IMR-90 (cell line): ENCODE results near the gene GADL1. TPM values are rescaled to one million over a fixed set of nuclear protein-coding genes. Genes with fewer than 3 reads are reported as not detected.

Experiments used
- ATAC-seq: fragments of 200-7000 bp; cut with Tn5 transposase; 2 replicates; pipeline ENCODE4 v1.9.1; 2020; ENCODE audit warnings: low read depth, mild to moderate bottlenecking, moderate library complexity
- BruUV-seq: library from RNA; stranded (reverse); fragments of 400-500 nt; replicated peaks from 2 replicates; lab custom pipeline; 2021; lab: Mats Ljungman, UMichigan
- CTCF ChIA-PET: fragments of 300-600 bp; formaldehyde crosslinking; extraction: SDS; loops from one replicate; lab custom pipeline; 2021; ENCODE audit warnings: antibody characterized with exemption; lab: Yijun Ruan, JAX
- POLR2A ChIA-PET: fragments of 300-600 bp; sonication (Branson Sonifier 250); formaldehyde crosslinking; loops from one replicate; lab custom pipeline; 2022; ENCODE audit warnings: antibody characterized with exemption; ENCODE audit not compliant: unreplicated experiment; lab: Charles Lee
- DNase-seq: peaks from one replicate; pipeline ENCODE4 v3.0.0; 2013
- H2AFZ ChIP-seq: replicated peaks from 2 replicates; pipeline ENCODE3; 2013; ENCODE audit warnings: low read length, mild to moderate bottlenecking; ENCODE audit not compliant: poor library complexity
- H2AK5ac ChIP-seq: 2 replicates; pipeline ENCODE4 v1.6.1; 2013; ENCODE audit warnings: low read depth, low read length, inconsistent platforms
- H2AK9ac ChIP-seq: replicated peaks from 2 replicates; pipeline ENCODE3; 2013; ENCODE audit warnings: mild to moderate bottlenecking, low read depth, low read length, moderate library complexity; ENCODE audit not compliant: poor library complexity
- H2BK120ac ChIP-seq: 2 replicates; pipeline ENCODE4 v1.6.1; 2013; ENCODE audit warnings: low read depth, low read length, inconsistent platforms
- H2BK15ac ChIP-seq: 3 replicates; pipeline ENCODE4 v1.6.1; 2013; ENCODE audit warnings: low read depth, low read length, inconsistent platforms
- H2BK20ac ChIP-seq: 2 replicates; pipeline ENCODE4 v1.6.1; 2013; ENCODE audit warnings: low read depth, mild to moderate bottlenecking, inconsistent platforms, low read length, moderate library complexity
- H2BK5ac ChIP-seq: 2 replicates; pipeline ENCODE4 v1.6.1; 2013; ENCODE audit warnings: mild to moderate bottlenecking, low read depth, low read length, inconsistent platforms; ENCODE audit not compliant: poor library complexity, severe bottlenecking
- H3K14ac ChIP-seq: replicated peaks from 2 replicates; pipeline ENCODE4 v1.6.1; 2013; ENCODE audit warnings: low read depth, low read length, inconsistent platforms
- H3K18ac ChIP-seq: 2 replicates; pipeline ENCODE4 v1.6.1; 2013; ENCODE audit warnings: low read depth, low read length, control low read depth
- H3K23ac ChIP-seq: 2 replicates; pipeline ENCODE4 v1.6.1; 2013; ENCODE audit warnings: low read depth, low read length, inconsistent platforms
- H3K27ac ChIP-seq: 2 replicates; pipeline ENCODE4 v1.5.1; 2013; ENCODE audit warnings: mild to moderate bottlenecking, control low read depth, low read length; ENCODE audit not compliant: insufficient read depth
- H3K27me3 ChIP-seq: 2 replicates; pipeline ENCODE4 v1.6.1; 2013; ENCODE audit warnings: low read length; ENCODE audit not compliant: control insufficient read depth, insufficient read depth
- H3K36me3 ChIP-seq: 2 replicates; pipeline ENCODE4 v1.6.1; 2013; ENCODE audit warnings: low read length, mixed read lengths; ENCODE audit not compliant: control insufficient read depth, insufficient read depth
- H3K4ac ChIP-seq: 2 replicates; pipeline ENCODE4 v1.6.1; 2013; ENCODE audit warnings: low read depth, low read length, inconsistent platforms
- H3K4me1 ChIP-seq: 2 replicates; pipeline ENCODE4 v1.6.1; 2013; ENCODE audit warnings: low read length, mixed read lengths; ENCODE audit not compliant: control insufficient read depth, insufficient read depth
- H3K4me2 ChIP-seq: 2 replicates; pipeline ENCODE4 v1.6.1; 2013; ENCODE audit warnings: low read depth, mild to moderate bottlenecking, control low read depth, low read length, moderate library complexity
- H3K4me3 ChIP-seq: 2 replicates; pipeline ENCODE4 v1.5.1; 2013; ENCODE audit warnings: low read depth, mild to moderate bottlenecking, control low read depth, low read length, moderate library complexity; ENCODE audit not compliant: insufficient read depth
- H3K56ac ChIP-seq: 2 replicates; pipeline ENCODE4 v1.6.1; 2013; ENCODE audit warnings: low read length, inconsistent platforms; ENCODE audit not compliant: insufficient read depth; ENCODE audit errors: extremely low read depth
- H3K79me1 ChIP-seq, 2 experiments: 2 replicates each; pipeline ENCODE4 v1.6.1; 2013; ENCODE audit warnings: low read length in 2 of 2, inconsistent platforms in 1 of 2, low read depth in 1 of 2
- H3K9ac ChIP-seq: 2 replicates; pipeline ENCODE4 v1.6.1; 2013; ENCODE audit warnings: low read depth, low read length, control low read depth
- H3K9me1 ChIP-seq: 2 replicates; pipeline ENCODE4 v1.6.1; 2013; ENCODE audit warnings: low read length, inconsistent platforms; ENCODE audit not compliant: insufficient read depth
- H3K9me3 ChIP-seq: 2 replicates; pipeline ENCODE4 v1.6.1; 2013; ENCODE audit warnings: low read length; ENCODE audit not compliant: control insufficient read depth, insufficient read depth
- H4K20me1 ChIP-seq: 2 replicates; pipeline ENCODE4 v1.6.1; 2013; ENCODE audit warnings: low read length, inconsistent platforms; ENCODE audit not compliant: insufficient read depth
- H4K5ac ChIP-seq: 2 replicates; pipeline ENCODE4 v1.6.1; 2013; ENCODE audit warnings: mild to moderate bottlenecking, low read depth, low read length, control low read depth
- H4K8ac ChIP-seq, 2 experiments: 2 replicates each; pipeline ENCODE4 v1.6.1; 2013; ENCODE audit warnings: low read depth in 2 of 2, low read length in 2 of 2, control low read depth in 1 of 2, inconsistent platforms in 1 of 2
- H4K91ac ChIP-seq: 2 replicates; pipeline ENCODE4 v1.6.1; 2013; ENCODE audit warnings: low read depth, low read length, inconsistent platforms; ENCODE audit not compliant: insufficient read depth
- BHLHE40 ChIP-seq: fragments of 150-350 bp; IDR thresholded peaks from 2 replicates; pipeline ENCODE4 v1.6.1; 2016; ENCODE audit warnings: mild to moderate bottlenecking, low read depth, low read length
- CHD1 ChIP-seq: IDR thresholded peaks from 2 replicates; pipeline ENCODE4 v1.6.1; 2012; ENCODE audit warnings: low read depth, low read length, improper control_type of control experiment
- FOS ChIP-seq: fragments of 150-350 bp; IDR thresholded peaks from 2 replicates; pipeline ENCODE4 v1.6.1; 2016; ENCODE audit warnings: low read depth, low read length
- MAFK ChIP-seq: IDR thresholded peaks from 2 replicates; pipeline ENCODE4 v1.6.1; 2012; ENCODE audit warnings: low read depth, low read length, improper control_type of control experiment
- POLR2A ChIP-seq: IDR thresholded peaks from 2 replicates; pipeline ENCODE4 v1.6.1; 2012; ENCODE audit warnings: mild to moderate bottlenecking, low read depth, low read length
- SMC3 ChIP-seq: fragments of 150-350 bp; IDR thresholded peaks from 2 replicates; pipeline ENCODE4 v1.6.1; 2016; ENCODE audit warnings: low read depth, mild to moderate bottlenecking, antibody characterized with exemption, low read length, moderate library complexity
- WGBS, 2 experiments: methylation state at CpG; one replicate each; pipeline versions ENCODE4 v1.1.5 to v1.1.7; 2013; ENCODE audit warnings: missing lambda C conversion rate in 2 of 2; ENCODE audit not compliant: insufficient read length in 1 of 2; ENCODE audit errors: extremely low coverage in 2 of 2; 5-methylcytosine and 5-hydroxymethylcytosine counted together
- dilution Hi-C: fragments of 300-500 bp; cut with HindIII; formaldehyde crosslinking; loops from one replicate; pipeline ENCODE4 v1.14.3; 2018; ENCODE audit warnings: low sequenced_read_pairs; ENCODE audit not compliant: unreplicated experiment
- in situ Hi-C: fragments of 300-500 bp; cut with MboI; formaldehyde crosslinking; loops from 3 replicates; pipeline ENCODE4 v1.14.3; 2019; ENCODE audit warnings: low sequenced_read_pairs, inconsistent platforms, mixed read lengths
- intact Hi-C: fragments of 100-400 bp; cut with micrococcal nuclease; formaldehyde crosslinking; loops from 2 replicates; pipeline ENCODE4 v1.10.0; 2022
- polyA plus RNA-seq, 3 experiments: library from polyadenylated mRNA; depleted of rRNA; stranded (reverse); fragments of >200 nt; gene quantifications; 2 replicates each; pipeline ENCODE4 v1.2.3, GENCODE V29; 2012; ENCODE audit warnings: low replicate concordance in 1 of 3
- total RNA-seq: library from RNA; depleted of rRNA; stranded (reverse); fragments of >200 nt; gene quantifications from 2 replicates; pipeline ENCODE4 v1.2.3, GENCODE V29; 2012
- TF ChIP-seq, protein P1 (sequence below): conservative IDR thresholded peaks from 2 replicates; pipeline ENCODE4 v1.5.1; 2012; ENCODE audit warnings: mild to moderate bottlenecking, low read depth, low read length, improper control_type of control experiment
- TF ChIP-seq, protein P2 (sequence below): fragments of 150-350 bp; IDR thresholded peaks from 2 replicates; pipeline ENCODE4 v1.6.1; 2016; ENCODE audit warnings: low read depth, mild to moderate bottlenecking, low read length, moderate library complexity, borderline replicate concordance
- TF ChIP-seq, protein P3 (sequence below): fragments of 150-350 bp; IDR thresholded peaks from 2 replicates; pipeline ENCODE4 v1.6.1; 2017; ENCODE audit warnings: mild to moderate bottlenecking, antibody characterized with exemption, low read length, low read depth

Gene GADL1
- total and polyA plus RNA-seq, 2 of the 4 experiments (the other 2 are of a cell fraction) = not detected

DNA sequence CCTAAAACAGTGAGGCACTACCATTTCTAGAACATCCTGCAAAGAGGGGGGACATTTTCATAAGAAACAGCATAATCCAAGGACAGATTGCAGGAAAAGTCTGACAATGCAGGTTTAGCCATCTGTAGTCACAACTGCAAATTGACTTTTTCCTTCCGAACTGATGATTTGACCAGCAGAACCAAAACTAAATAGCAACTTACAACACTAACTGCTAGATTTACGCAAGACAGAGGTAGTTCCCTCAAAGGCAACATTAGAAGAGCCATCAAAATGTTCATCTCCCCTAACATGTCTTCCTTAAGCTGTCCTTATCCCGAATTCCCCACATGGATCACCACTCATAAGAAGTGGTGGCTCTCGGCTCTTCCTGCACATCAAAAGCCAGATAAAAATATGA lies 129.6 kb downstream of the GADL1 start:
- BruUV-seq = no TSS peak
- in situ Hi-C loops (loop anchor here (5.0 kb wide), 1 partner anchor 367 kb away; no protein-coding TSS in a partner anchor), dilution Hi-C loops (no loop called here), intact Hi-C loops (no loop called here)
- Histone ChIP-seq H3K9ac (no peak overlapping the region), H2BK5ac (no peak overlapping the region), H3K14ac (no peak overlapping the region), H3K56ac (no peak overlapping the region), H4K5ac (no peak overlapping the region), H3K9me3 (no peaks in the 10 kb centered on the region), H4K91ac (no peak overlapping the region), H2BK20ac (no peak overlapping the region), H3K9me1 (no peaks in the 10 kb centered on the region), H3K27me3 (no peaks in the 10 kb centered on the region; the same call in 1 of the 2 replicates), H3K4me3 (no peak overlapping the region), H4K8ac (no peak overlapping the region), H4K20me1 (no peaks in the 10 kb centered on the region), H3K36me3 (no peaks in the 10 kb centered on the region), H2AK5ac (no peak overlapping the region), H3K79me1 (no peaks in the 10 kb centered on the region), H2AK9ac (no peak overlapping the region), H3K4ac (no peak overlapping the region), H3K27ac (no peak overlapping the region), H3K18ac (no peak overlapping the region), H2BK15ac (no peak overlapping the region), H2BK120ac (no peak overlapping the region), H2AFZ (no peak overlapping the region), H3K4me2 (no peak overlapping the region), H3K23ac (no peak overlapping the region), H3K4me1 (no peaks in the 10 kb centered on the region)
- TF ChIP-seq BHLHE40 = no peak
- TF ChIP-seq, protein P1, sequence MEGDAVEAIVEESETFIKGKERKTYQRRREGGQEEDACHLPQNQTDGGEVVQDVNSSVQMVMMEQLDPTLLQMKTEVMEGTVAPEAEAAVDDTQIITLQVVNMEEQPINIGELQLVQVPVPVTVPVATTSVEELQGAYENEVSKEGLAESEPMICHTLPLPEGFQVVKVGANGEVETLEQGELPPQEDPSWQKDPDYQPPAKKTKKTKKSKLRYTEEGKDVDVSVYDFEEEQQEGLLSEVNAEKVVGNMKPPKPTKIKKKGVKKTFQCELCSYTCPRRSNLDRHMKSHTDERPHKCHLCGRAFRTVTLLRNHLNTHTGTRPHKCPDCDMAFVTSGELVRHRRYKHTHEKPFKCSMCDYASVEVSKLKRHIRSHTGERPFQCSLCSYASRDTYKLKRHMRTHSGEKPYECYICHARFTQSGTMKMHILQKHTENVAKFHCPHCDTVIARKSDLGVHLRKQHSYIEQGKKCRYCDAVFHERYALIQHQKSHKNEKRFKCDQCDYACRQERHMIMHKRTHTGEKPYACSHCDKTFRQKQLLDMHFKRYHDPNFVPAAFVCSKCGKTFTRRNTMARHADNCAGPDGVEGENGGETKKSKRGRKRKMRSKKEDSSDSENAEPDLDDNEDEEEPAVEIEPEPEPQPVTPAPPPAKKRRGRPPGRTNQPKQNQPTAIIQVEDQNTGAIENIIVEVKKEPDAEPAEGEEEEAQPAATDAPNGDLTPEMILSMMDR = no peak
- TF ChIP-seq, protein P2, sequence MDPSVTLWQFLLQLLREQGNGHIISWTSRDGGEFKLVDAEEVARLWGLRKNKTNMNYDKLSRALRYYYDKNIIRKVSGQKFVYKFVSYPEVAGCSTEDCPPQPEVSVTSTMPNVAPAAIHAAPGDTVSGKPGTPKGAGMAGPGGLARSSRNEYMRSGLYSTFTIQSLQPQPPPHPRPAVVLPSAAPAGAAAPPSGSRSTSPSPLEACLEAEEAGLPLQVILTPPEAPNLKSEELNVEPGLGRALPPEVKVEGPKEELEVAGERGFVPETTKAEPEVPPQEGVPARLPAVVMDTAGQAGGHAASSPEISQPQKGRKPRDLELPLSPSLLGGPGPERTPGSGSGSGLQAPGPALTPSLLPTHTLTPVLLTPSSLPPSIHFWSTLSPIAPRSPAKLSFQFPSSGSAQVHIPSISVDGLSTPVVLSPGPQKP = no peak
- no peak for TF ChIP-seq MAFK
- TF ChIP-seq, protein P3, sequence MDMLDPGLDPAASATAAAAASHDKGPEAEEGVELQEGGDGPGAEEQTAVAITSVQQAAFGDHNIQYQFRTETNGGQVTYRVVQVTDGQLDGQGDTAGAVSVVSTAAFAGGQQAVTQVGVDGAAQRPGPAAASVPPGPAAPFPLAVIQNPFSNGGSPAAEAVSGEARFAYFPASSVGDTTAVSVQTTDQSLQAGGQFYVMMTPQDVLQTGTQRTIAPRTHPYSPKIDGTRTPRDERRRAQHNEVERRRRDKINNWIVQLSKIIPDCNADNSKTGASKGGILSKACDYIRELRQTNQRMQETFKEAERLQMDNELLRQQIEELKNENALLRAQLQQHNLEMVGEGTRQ = no peak
- no peak for TF ChIP-seq CHD1
- TF ChIP-seq SMC3 = no peak
- TF ChIP-seq FOS = no peak
- no peak for TF ChIP-seq POLR2A
- CTCF ChIA-PET = no interaction called here
- DNase-seq (no peak), ATAC-seq (no peak)
- no CpG with 5 or more reads among the region's 4 CpGs for WGBS, 2 experiments
- POLR2A ChIA-PET = no interaction called here
